H9 (cell line): Measurements from ENCODE around the gene KRT36. TPM values are rescaled to one million over a fixed set of nuclear protein-coding genes. Genes with fewer than 3 reads are reported as not detected.

Source experiments
- DNase-seq: peaks from one replicate; pipeline ENCODE4 v3.0.0-alpha.2; 2017
- H2AFZ ChIP-seq: one replicate; pipeline ENCODE4 v1.6.1; 2013; ENCODE audit warnings: mild to moderate bottlenecking, low read length, control low read depth, moderate library complexity
- H2AK5ac ChIP-seq: 2 replicates; pipeline ENCODE4 v1.6.1; 2013; ENCODE audit warnings: low read length, control low read depth, mixed read lengths; ENCODE audit not compliant: insufficient read length
- H2BK120ac ChIP-seq: one replicate; pipeline ENCODE4 v1.6.1; 2013; ENCODE audit warnings: low read depth, mild to moderate bottlenecking, low read length, control low read depth, inconsistent platforms; ENCODE audit not compliant: poor library complexity, severe bottlenecking
- H2BK12ac ChIP-seq: 2 replicates; pipeline ENCODE4 v1.6.1; 2013; ENCODE audit warnings: low read length, control low read depth, mixed read lengths, low read depth; ENCODE audit not compliant: insufficient read length
- H2BK15ac ChIP-seq: 2 replicates; pipeline ENCODE4 v1.6.1; 2013; ENCODE audit warnings: low read depth, low read length, control low read depth
- H2BK20ac ChIP-seq: one replicate; pipeline ENCODE4 v1.6.1; 2013; ENCODE audit warnings: low read depth, mild to moderate bottlenecking, low read length, control low read depth, inconsistent platforms; ENCODE audit not compliant: poor library complexity, severe bottlenecking
- H2BK5ac ChIP-seq: 2 replicates; pipeline ENCODE4 v1.6.1; 2013; ENCODE audit warnings: low read length, control low read depth, mixed read lengths; ENCODE audit not compliant: insufficient read length
- H3K14ac ChIP-seq: 2 replicates; pipeline ENCODE4 v1.6.1; 2013; ENCODE audit warnings: low read length, control low read depth; ENCODE audit not compliant: insufficient read depth
- H3K18ac ChIP-seq: 2 replicates; pipeline ENCODE4 v1.6.1; 2013; ENCODE audit warnings: low read depth, mild to moderate bottlenecking, mixed read lengths, low read length, control low read depth; ENCODE audit not compliant: insufficient read length
- H3K23ac ChIP-seq: 2 replicates; pipeline ENCODE4 v1.6.1; 2013; ENCODE audit warnings: low read length, control low read depth, mixed read lengths, low read depth; ENCODE audit not compliant: insufficient read length
- H3K23me2 ChIP-seq: 2 replicates; pipeline ENCODE4 v1.6.1; 2013; ENCODE audit warnings: low read depth, mild to moderate bottlenecking, mixed read lengths, low read length, control low read depth; ENCODE audit not compliant: insufficient read length, poor library complexity, severe bottlenecking
- H3K27ac ChIP-seq: 2 replicates; pipeline ENCODE4 v1.5.1; 2013; ENCODE audit warnings: low read length, control low read depth, mixed read lengths, low read depth; ENCODE audit not compliant: insufficient read length
- H3K27me3 ChIP-seq: 2 replicates; pipeline ENCODE4 v1.6.1; 2013; ENCODE audit warnings: low read length, control low read depth, inconsistent platforms; ENCODE audit not compliant: insufficient read depth
- H3K4ac ChIP-seq: 2 replicates; pipeline ENCODE4 v1.6.1; 2013; ENCODE audit warnings: low read depth, mild to moderate bottlenecking, control low read depth, inconsistent platforms, low read length, moderate library complexity
- H3K4me1 ChIP-seq: 2 replicates; pipeline ENCODE4 v1.6.1; 2013; ENCODE audit warnings: low read length, control low read depth, inconsistent platforms; ENCODE audit not compliant: insufficient read depth
- H3K4me2 ChIP-seq: 2 replicates; pipeline ENCODE4 v1.6.1; 2013; ENCODE audit warnings: low read length, control low read depth, mixed read lengths; ENCODE audit not compliant: insufficient read length, insufficient read depth
- H3K56ac ChIP-seq: 2 replicates; pipeline ENCODE4 v1.6.1; 2013; ENCODE audit warnings: low read depth, mild to moderate bottlenecking, mixed read lengths, low read length, control low read depth; ENCODE audit not compliant: insufficient read length
- H3K79me1 ChIP-seq: 2 replicates; pipeline ENCODE4 v1.6.1; 2013; ENCODE audit warnings: low read depth, mild to moderate bottlenecking, moderate library complexity, low read length, control low read depth, inconsistent platforms; ENCODE audit not compliant: insufficient read depth, poor library complexity, severe bottlenecking
- H3K79me2 ChIP-seq: 2 replicates; pipeline ENCODE4 v1.6.1; 2013; ENCODE audit warnings: low read length, control low read depth, inconsistent platforms; ENCODE audit not compliant: insufficient read depth
- H3K9ac ChIP-seq: 2 replicates; pipeline ENCODE4 v1.6.1; 2013; ENCODE audit warnings: low read length, control low read depth, mixed read lengths; ENCODE audit not compliant: insufficient read length; ENCODE audit errors: extremely low read depth
- H3K9me3 ChIP-seq: one replicate; pipeline ENCODE4 v1.6.1; 2013; ENCODE audit warnings: low read depth, low read length, inconsistent platforms; ENCODE audit not compliant: control insufficient read depth
- H3T11ph ChIP-seq: one replicate; pipeline ENCODE4 v1.6.1; 2013; ENCODE audit warnings: mild to moderate bottlenecking, low read length, control low read depth, inconsistent platforms
- H4K20me1 ChIP-seq: one replicate; pipeline ENCODE4 v1.6.1; 2013; ENCODE audit not compliant: control insufficient read depth, insufficient read length, insufficient read depth
- H4K5ac ChIP-seq: 2 replicates; pipeline ENCODE4 v1.6.1; 2013; ENCODE audit warnings: low read depth, mild to moderate bottlenecking, mixed read lengths, low read length, control low read depth; ENCODE audit not compliant: insufficient read length
- H4K8ac ChIP-seq: replicated peaks from 2 replicates; pipeline ENCODE4 v1.6.1; 2013; ENCODE audit warnings: low read length, control low read depth, mixed read lengths, low read depth; ENCODE audit not compliant: insufficient read length
- H4K91ac ChIP-seq: 2 replicates; pipeline ENCODE4 v1.6.1; 2013; ENCODE audit warnings: low read depth, mild to moderate bottlenecking, moderate library complexity, mixed read lengths, low read length, control low read depth; ENCODE audit not compliant: insufficient read length
- H3K27ac Mint-ChIP-seq, 3 experiments: 2 replicates in 2 of 3; 3 replicates in 1 of 3; pipeline ENCODE4 v1.8.0; 2020 to 2021; ENCODE audit warnings: mixed read lengths in 3 of 3, mild to moderate bottlenecking in 1 of 3, moderate library complexity in 1 of 3
- H3K27me3 Mint-ChIP-seq: 2 replicates; pipeline ENCODE4 v1.8.0; 2021; ENCODE audit warnings: low read depth, mild to moderate bottlenecking, moderate library complexity, mixed read lengths
- H3K36me3 Mint-ChIP-seq, 3 experiments: 2 replicates in 2 of 3; 3 replicates in 1 of 3; pipeline ENCODE4 v1.8.0; 2020 to 2021; ENCODE audit warnings: low read depth in 3 of 3, mixed read lengths in 3 of 3; ENCODE audit not compliant: insufficient read depth in 1 of 3
- H3K4me1 Mint-ChIP-seq, 2 experiments: 2 replicates each; pipeline ENCODE4 v1.8.0; 2020; ENCODE audit warnings: mixed read lengths in 2 of 2
- H3K4me3 Mint-ChIP-seq, 2 experiments: 2 replicates in 1 of 2; 3 replicates in 1 of 2; pipeline ENCODE4 v1.8.0; 2020 to 2021; ENCODE audit warnings: mild to moderate bottlenecking in 2 of 2, mixed read lengths in 2 of 2, moderate library complexity in 1 of 2
- H3K9me3 Mint-ChIP-seq, 2 experiments: 2 replicates in 1 of 2; 3 replicates in 1 of 2; pipeline ENCODE4 v1.8.0; 2020; ENCODE audit warnings: mild to moderate bottlenecking in 2 of 2, mixed read lengths in 2 of 2, moderate library complexity in 1 of 2
- CTCF ChIP-seq: fragments of 200-600 bp; sonication (generic); conservative IDR thresholded peaks from 3 replicates; pipeline ENCODE4 v1.8.0; 2021; ENCODE audit warnings: antibody characterized with exemption, mild to moderate bottlenecking
- WGBS: extraction: QIAGEN DNeasy Blood & Tissue Kit; methylation state at CpG from one replicate; pipeline ENCODE4 v1.1.7; 2013; ENCODE audit warnings: missing lambda C conversion rate, low lambda C conversion rate, mixed read lengths; ENCODE audit not compliant: insufficient read length; ENCODE audit errors: extremely low coverage; 5-methylcytosine and 5-hydroxymethylcytosine counted together
- total RNA-seq: library from RNA; stranded (reverse); gene quantifications from 2 replicates; pipeline ENCODE4 v1.2.1, GENCODE V29; 2021

Gene KRT36
- total RNA-seq, 1 experiment from 2014 or later: not detected

- Histone ChIP-seq H4K8ac (no peak overlapping the region), H3K14ac (no peak overlapping the region), H3K27ac (no peak overlapping the region), H3K23ac (no peak overlapping the region), H3K56ac (no peak overlapping the region), H2BK120ac (no peak overlapping the region), H2AK5ac (no peak overlapping the region), H3K18ac (no peak overlapping the region), H3K9ac (no peak overlapping the region), H2BK12ac (no peak overlapping the region), H3K79me2 (no peaks in the 10 kb centered on the region), H2BK5ac (no peak overlapping the region), H3K79me1 (no peaks in the 10 kb centered on the region), H3K4me2 (no peak overlapping the region), H2AFZ (no peak overlapping the region), H3K27me3 (no peaks in the 10 kb centered on the region), H3T11ph (no peak overlapping the region), H3K4ac (no peak overlapping the region), H3K23me2 (no peaks in the 10 kb centered on the region), H3K9me3 (peaks cover 12% of the 10 kb centered on the region), H2BK15ac (no peak overlapping the region), H4K5ac (no peak overlapping the region), H2BK20ac (no peak overlapping the region), H4K20me1 (no peaks in the 10 kb centered on the region), H3K4me1 (no peaks in the 10 kb centered on the region), H4K91ac (no peak overlapping the region)
- no peaks in the 10 kb centered on the region; a peak in 4 of 7 replicates for H3K36me3 Mint-ChIP-seq
- no peak overlapping the region for H3K27ac Mint-ChIP-seq
- no peak overlapping the region for H3K4me3 Mint-ChIP-seq
- WGBS: no CpG with 5 or more reads among the region's 1 CpG
- no peak for TF ChIP-seq CTCF
- H3K27me3 Mint-ChIP-seq: peaks cover 12% of the 10 kb centered on the region
- H3K4me1 Mint-ChIP-seq: no peaks in the 10 kb centered on the region
- DNase-seq: no peak
- peaks cover 3 to 13% of the 10 kb centered on the region in 2 experiments for H3K9me3 Mint-ChIP-seq
Observed at GRCh38 chr17:41455236-41455635, 34.5 kb downstream of the KRT36 start.
